Tibial artery (tissue), 4 donors: ENCODE measurements around the gene ADNP2.

Source experiments
- DNase-seq, 2 donors: peaks; one replicate each; pipeline ENCODE4 v3.0.0-alpha.2; 2019
- H3K27ac ChIP-seq, 2 donors: fragments of 200-600 bp; sonication (generic) in 1 of 2; 1 replicate in 1 of 2; 2 replicates in 1 of 2; pipeline ENCODE4 v1.5.1; 2018 to 2019; ENCODE audit warnings: mild to moderate bottlenecking in 1 of 2
- H3K27me3 ChIP-seq, 2 donors: fragments of 200-600 bp; sonication (generic) in 1 of 2; one replicate each; pipeline versions ENCODE4 v1.5.1 to v1.6.0; 2016 to 2019
- H3K36me3 ChIP-seq, 3 donors: fragments of 200-600 bp; sonication (generic) in 2 of 3; one replicate each; pipeline ENCODE4 v1.5.1; 2016 to 2019; ENCODE audit warnings: mild to moderate bottlenecking in 2 of 3
- H3K4me1 ChIP-seq, 4 donors: fragments of 200-600 bp; sonication (generic) in 2 of 4; 1 replicate in 3 of 4; 2 replicates in 1 of 4; pipeline ENCODE4 v1.5.1; 2016 to 2019
- H3K4me3 ChIP-seq, 2 donors: fragments of 200-600 bp; sonication (generic) in 1 of 2; 1 replicate in 1 of 2; 2 replicates in 1 of 2; pipeline ENCODE4 v1.5.1; 2018 to 2019; ENCODE audit warnings: mild to moderate bottlenecking in 2 of 2
- H3K9me3 ChIP-seq, 3 donors: fragments of 200-600 bp; sonication (generic) in 1 of 3; one replicate each; pipeline ENCODE4 v1.5.1; 2016 to 2019
- CTCF ChIP-seq, 2 experiments: fragments of 200-600 bp in 1 of 2; fragments of 450-650 bp in 1 of 2; IDR thresholded peaks; one replicate each; pipeline ENCODE4 v1.5.1; 2017 to 2019; ENCODE audit warnings: antibody characterized with exemption in 2 of 2, mild to moderate bottlenecking in 1 of 2, moderate library complexity in 1 of 2
- intact Hi-C: fragments of 100-400 bp; cut with DNase I; formaldehyde crosslinking; loops from one replicate; pipeline ENCODE4 v1.15.0; 2023; ENCODE audit warnings: low total_unique reads

The ADNP2 gene, protein sequence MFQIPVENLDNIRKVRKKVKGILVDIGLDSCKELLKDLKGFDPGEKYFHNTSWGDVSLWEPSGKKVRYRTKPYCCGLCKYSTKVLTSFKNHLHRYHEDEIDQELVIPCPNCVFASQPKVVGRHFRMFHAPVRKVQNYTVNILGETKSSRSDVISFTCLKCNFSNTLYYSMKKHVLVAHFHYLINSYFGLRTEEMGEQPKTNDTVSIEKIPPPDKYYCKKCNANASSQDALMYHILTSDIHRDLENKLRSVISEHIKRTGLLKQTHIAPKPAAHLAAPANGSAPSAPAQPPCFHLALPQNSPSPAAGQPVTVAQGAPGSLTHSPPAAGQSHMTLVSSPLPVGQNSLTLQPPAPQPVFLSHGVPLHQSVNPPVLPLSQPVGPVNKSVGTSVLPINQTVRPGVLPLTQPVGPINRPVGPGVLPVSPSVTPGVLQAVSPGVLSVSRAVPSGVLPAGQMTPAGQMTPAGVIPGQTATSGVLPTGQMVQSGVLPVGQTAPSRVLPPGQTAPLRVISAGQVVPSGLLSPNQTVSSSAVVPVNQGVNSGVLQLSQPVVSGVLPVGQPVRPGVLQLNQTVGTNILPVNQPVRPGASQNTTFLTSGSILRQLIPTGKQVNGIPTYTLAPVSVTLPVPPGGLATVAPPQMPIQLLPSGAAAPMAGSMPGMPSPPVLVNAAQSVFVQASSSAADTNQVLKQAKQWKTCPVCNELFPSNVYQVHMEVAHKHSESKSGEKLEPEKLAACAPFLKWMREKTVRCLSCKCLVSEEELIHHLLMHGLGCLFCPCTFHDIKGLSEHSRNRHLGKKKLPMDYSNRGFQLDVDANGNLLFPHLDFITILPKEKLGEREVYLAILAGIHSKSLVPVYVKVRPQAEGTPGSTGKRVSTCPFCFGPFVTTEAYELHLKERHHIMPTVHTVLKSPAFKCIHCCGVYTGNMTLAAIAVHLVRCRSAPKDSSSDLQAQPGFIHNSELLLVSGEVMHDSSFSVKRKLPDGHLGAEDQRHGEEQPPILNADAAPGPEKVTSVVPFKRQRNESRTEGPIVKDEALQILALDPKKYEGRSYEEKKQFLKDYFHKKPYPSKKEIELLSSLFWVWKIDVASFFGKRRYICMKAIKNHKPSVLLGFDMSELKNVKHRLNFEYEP

GRCh38 chr18:80108739-80109675, at the start of gene ADNP2:
Gene ADNP2 (plus strand): TSS chr18:80109262. CDS start chr18:80117543, 8,281 bp downstream.
- intact Hi-C loops = loop anchor here (2.0 to 10.0 kb wide), 2 partner anchors 76 to 154 kb away; partner anchors contain the start of gene SLC66A2
- no peaks in the 10 kb centered on the region for H3K9me3 ChIP-seq
- peaks cover 0 to 33% (median 17%) of the 10 kb centered on the region in 4 donors for H3K4me1 ChIP-seq
- H3K4me3 ChIP-seq = peak within 1 kb of the TSS; percentile 63 to 69
- peak; percentile 84 to 94 for DNase-seq
- H3K36me3 ChIP-seq = no peaks in the 10 kb centered on the region
- no peaks in the 10 kb centered on the region for H3K27me3 ChIP-seq
- H3K27ac ChIP-seq = peak within 1 kb of the TSS; percentile 81 to 92
- no peak for TF ChIP-seq CTCF (IDR thresholded peaks at IDR 0.05)

DNA sequence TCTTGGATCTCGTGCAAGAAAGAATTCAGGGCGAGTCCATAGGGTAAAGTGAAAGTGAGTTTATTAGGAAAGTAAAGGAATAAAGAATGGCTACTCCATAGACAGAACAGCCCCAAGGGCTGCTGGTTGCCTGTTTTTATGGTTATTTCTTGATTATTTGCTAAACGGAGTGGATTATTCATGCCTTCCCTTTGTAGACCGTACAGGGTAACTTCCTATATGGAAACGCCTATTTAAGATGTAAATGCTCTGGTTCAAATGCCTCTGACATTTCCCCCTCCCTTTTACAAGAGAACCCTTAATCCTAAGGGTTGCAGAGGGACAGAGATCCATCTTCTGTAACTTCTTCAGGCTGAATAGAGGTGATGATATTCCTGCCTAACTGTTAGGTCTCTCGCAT, 49.1 kb upstream of the ADNP2 start:
- DNase-seq = no peak

GRCh38 chr18:80065705-80066104, 43.4 kb upstream of the ADNP2 start:
- Histone ChIP-seq H3K36me3 (no peaks in the 10 kb centered on the region), H3K27ac (no peak overlapping the region), H3K27me3 (no peaks in the 10 kb centered on the region), H3K9me3 (peaks cover 0 to 4% (median 0%) of the 10 kb centered on the region in 3 donors), H3K4me1 (no peaks in the 10 kb centered on the region), H3K4me3 (no peak overlapping the region)
- TF ChIP-seq CTCF (IDR thresholded peaks at IDR 0.05) = no peak
- intact Hi-C loops = no loop called here
- DNase-seq = no peak

More for the DNA sequence above, 49.1 kb upstream of the ADNP2 start:
- Histone ChIP-seq H3K27me3 (no peaks in the 10 kb centered on the region), H3K36me3 (peaks cover 0 to 5% (median 0%) of the 10 kb centered on the region in 3 donors), H3K4me1 (peaks cover 0 to 6% (median 0%) of the 10 kb centered on the region in 4 donors), H3K4me3 (no peak overlapping the region), H3K27ac (no peak overlapping the region), H3K9me3 (peaks cover 0 to 29% (median 28%) of the 10 kb centered on the region in 3 donors)
- intact Hi-C loops = no loop called here
- TF ChIP-seq CTCF (IDR thresholded peaks at IDR 0.05) = no peak

GRCh38 chr18:80067321-80067720, 41.7 kb upstream of the ADNP2 start:
- Histone ChIP-seq H3K9me3 (peaks cover 0 to under 1% (median 0%) of the 10 kb centered on the region in 3 donors), H3K4me3 (no peak overlapping the region), H3K4me1 (no peaks in the 10 kb centered on the region), H3K36me3 (no peaks in the 10 kb centered on the region), H3K27ac (no peak overlapping the region), H3K27me3 (no peaks in the 10 kb centered on the region)
- intact Hi-C loops = no loop called here
- no peak for DNase-seq
- no peak for TF ChIP-seq CTCF (IDR thresholded peaks at IDR 0.05)
